Measurements from ENCODE around the gene POR.
"Not testable (repeated sequence)": the region's sequence is repeated elsewhere in the genome, so short reads cannot be mapped to it uniquely, and the experiment has no call there.

The POR gene

DNA sequence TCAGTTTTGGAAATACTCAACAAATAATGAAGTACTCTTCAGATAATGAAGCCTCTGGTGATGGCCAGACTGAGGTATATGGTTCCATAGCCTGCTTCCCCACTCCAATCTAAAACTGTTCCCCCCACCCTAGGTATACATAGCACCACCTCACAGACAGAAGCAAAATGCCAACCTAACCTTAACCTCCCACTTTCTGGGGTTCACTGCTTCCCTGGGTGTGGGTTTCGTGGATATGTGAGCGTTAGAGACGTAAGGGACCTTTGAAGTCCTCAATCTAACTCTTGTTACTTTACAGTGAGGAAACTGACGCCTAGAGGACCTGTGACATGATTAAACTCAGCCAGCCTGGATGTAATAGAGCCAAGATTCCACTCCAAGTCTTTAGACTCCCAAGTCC lies 34.7 kb upstream of the POR start:
- Histone ChIP-seq H3K4me1 (ENCODE audit: low read length) (peaks cover 34% of the 10 kb centered on the region), H3K9me2 (replicated peaks; ENCODE audit: insufficient read depth, low read length) (no peaks in the 10 kb centered on the region), H3K9me3 (replicated peaks; ENCODE audit: insufficient read depth, low read length) (no peaks in the 10 kb centered on the region), H3K4me2 (ENCODE audit: low read depth, low read length) (peak overlapping the region; percentile 93), H3F3A (ENCODE audit: insufficient read depth, low read length) (peaks cover 15% of the 10 kb centered on the region), H3K9ac (ENCODE audit: low read length) (no peak overlapping the region; the same call in 1 of the 2 replicates), H3K79me2 (ENCODE audit: low read length) (peaks cover 38% of the 10 kb centered on the region), H3K36me3 (replicated peaks; ENCODE audit: insufficient read depth, low read length) (0 out of 2 replicates have a peak, but pooled peaks cover 8% of the 10 kb centered on the region), H3K27me3 (replicated peaks; ENCODE audit: insufficient read depth, low read length) (no peaks in the 10 kb centered on the region), H4K20me1 (ENCODE audit: insufficient read depth, low read length) (no peaks in the 10 kb centered on the region), H2AFZ (ENCODE audit: low read length) (no peak overlapping the region), H3K27ac (ENCODE audit: low read length) (no peak overlapping the region), H3K4me3 (ENCODE audit: low read length) (no peak overlapping the region; the same call in 1 of the 2 replicates)
- TF ChIP-seq, protein P1, sequence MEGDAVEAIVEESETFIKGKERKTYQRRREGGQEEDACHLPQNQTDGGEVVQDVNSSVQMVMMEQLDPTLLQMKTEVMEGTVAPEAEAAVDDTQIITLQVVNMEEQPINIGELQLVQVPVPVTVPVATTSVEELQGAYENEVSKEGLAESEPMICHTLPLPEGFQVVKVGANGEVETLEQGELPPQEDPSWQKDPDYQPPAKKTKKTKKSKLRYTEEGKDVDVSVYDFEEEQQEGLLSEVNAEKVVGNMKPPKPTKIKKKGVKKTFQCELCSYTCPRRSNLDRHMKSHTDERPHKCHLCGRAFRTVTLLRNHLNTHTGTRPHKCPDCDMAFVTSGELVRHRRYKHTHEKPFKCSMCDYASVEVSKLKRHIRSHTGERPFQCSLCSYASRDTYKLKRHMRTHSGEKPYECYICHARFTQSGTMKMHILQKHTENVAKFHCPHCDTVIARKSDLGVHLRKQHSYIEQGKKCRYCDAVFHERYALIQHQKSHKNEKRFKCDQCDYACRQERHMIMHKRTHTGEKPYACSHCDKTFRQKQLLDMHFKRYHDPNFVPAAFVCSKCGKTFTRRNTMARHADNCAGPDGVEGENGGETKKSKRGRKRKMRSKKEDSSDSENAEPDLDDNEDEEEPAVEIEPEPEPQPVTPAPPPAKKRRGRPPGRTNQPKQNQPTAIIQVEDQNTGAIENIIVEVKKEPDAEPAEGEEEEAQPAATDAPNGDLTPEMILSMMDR (IDR thresholded peaks at IDR 0.05; ENCODE audit: low read length) = no peak
- TF ChIP-seq EZH2 (optimal IDR thresholded peaks at IDR 0.05; ENCODE audit: low read depth, low read length) (no peak), EZH2phosphoT487 (IDR thresholded peaks at IDR 0.05; ENCODE audit: low read length) (no peak)
- DNase-seq = no peak

GRCh38 chr7:75881436-75882095 lies 33.4 kb upstream of the POR start:
- Histone ChIP-seq H3F3A (ENCODE audit: insufficient read depth, low read length) (peaks cover 4% of the 10 kb centered on the region), H3K36me3 (replicated peaks; ENCODE audit: insufficient read depth, low read length) (0 out of 2 replicates have a peak, but pooled peaks cover 8% of the 10 kb centered on the region)

DNA sequence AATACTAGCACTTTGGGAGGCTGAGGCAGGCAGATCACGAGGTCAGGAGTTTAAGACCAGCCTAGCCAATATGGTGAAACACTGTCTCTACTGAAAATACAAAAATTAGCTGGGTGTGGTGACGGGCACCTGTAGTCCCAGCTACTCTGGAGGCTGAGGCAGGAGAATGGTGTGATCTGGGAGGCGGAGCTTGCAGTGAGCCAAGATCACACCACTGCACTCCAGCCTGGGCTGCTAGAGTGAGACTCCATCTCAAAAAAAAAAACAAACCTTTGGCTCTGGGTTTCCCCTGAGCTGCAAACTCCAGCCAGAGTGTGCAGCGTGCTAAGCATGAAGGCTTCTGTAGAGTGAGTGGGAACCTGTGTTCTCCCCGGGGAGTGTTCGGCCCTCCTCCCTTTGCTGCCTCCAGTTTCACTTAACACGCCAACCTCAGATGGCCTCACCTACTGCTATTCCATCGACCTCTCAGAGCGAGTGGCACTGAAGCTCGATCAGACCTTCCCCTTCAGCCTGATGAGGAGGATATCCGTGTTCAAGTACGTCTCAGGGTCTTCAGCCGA lies 31.6 kb upstream of the POR start:
- not testable (repeated sequence) for H3K4me3 ChIP-seq (ENCODE audit: low read length); DNase-seq; H2AFZ ChIP-seq (ENCODE audit: low read length); H4K20me1 ChIP-seq (ENCODE audit: insufficient read depth, low read length); H3K4me2 ChIP-seq (ENCODE audit: low read depth, low read length); H3K27me3 ChIP-seq (replicated peaks; ENCODE audit: insufficient read depth, low read length); H3F3A ChIP-seq (ENCODE audit: insufficient read depth, low read length); H3K36me3 ChIP-seq (replicated peaks; ENCODE audit: insufficient read depth, low read length); H3K9me3 ChIP-seq (replicated peaks; ENCODE audit: insufficient read depth, low read length); H3K9me2 ChIP-seq (replicated peaks; ENCODE audit: insufficient read depth, low read length); H3K9ac ChIP-seq (ENCODE audit: low read length); H3K4me1 ChIP-seq (ENCODE audit: low read length); H3K27ac ChIP-seq (ENCODE audit: low read length)
- peaks cover 38% of the 10 kb centered on the region for H3K79me2 ChIP-seq (ENCODE audit: low read length)

More at GRCh38 chr7:75881436-75882095, 33.4 kb upstream of the POR start:
- H2AFZ ChIP-seq (ENCODE audit: low read length) = no peak overlapping the region
- H3K9me3 ChIP-seq (replicated peaks; ENCODE audit: insufficient read depth, low read length) = no peaks in the 10 kb centered on the region
- TF ChIP-seq EZH2 (optimal IDR thresholded peaks at IDR 0.05; ENCODE audit: low read depth, low read length) (no peak), EZH2phosphoT487 (IDR thresholded peaks at IDR 0.05; ENCODE audit: low read length) (no peak)
- TF ChIP-seq, protein P1 (IDR thresholded peaks at IDR 0.05; ENCODE audit: low read length) = no peak
- H3K9me2 ChIP-seq (replicated peaks; ENCODE audit: insufficient read depth, low read length) = no peaks in the 10 kb centered on the region
- no peak overlapping the region for H3K4me2 ChIP-seq (ENCODE audit: low read depth, low read length)
- peaks cover 38% of the 10 kb centered on the region for H3K79me2 ChIP-seq (ENCODE audit: low read length)
- no peaks in the 10 kb centered on the region for H3K27me3 ChIP-seq (replicated peaks; ENCODE audit: insufficient read depth, low read length)
- H3K9ac ChIP-seq (ENCODE audit: low read length) = no peak overlapping the region
- peaks cover 24% of the 10 kb centered on the region for H3K4me1 ChIP-seq (ENCODE audit: low read length)
- H3K4me3 ChIP-seq (ENCODE audit: low read length) = no peak overlapping the region
- DNase-seq = no peak
- no peak overlapping the region for H3K27ac ChIP-seq (ENCODE audit: low read length)
- H4K20me1 ChIP-seq (ENCODE audit: insufficient read depth, low read length) = no peaks in the 10 kb centered on the region

DNA sequence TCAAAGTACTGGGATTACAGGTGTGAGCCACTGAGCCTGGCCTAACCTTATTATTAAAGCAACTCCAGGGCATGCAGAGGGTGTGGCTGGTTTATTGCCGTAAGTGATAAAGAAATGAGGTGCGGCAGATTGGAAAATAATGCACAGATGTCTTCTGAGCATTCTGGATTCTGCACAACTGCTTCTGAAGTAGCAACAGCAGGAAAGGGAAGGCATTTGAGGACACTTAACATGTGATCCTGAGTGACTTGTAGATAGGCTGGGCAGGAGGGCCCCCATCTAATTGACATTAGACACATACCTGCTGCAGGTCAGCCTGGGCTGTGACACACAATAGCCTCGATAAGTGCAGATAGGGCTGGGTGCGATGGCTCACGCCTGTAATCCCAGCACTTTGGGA lies 30.5 kb upstream of the POR start:
- DNase-seq = no peak
- H3F3A ChIP-seq (ENCODE audit: insufficient read depth, low read length) = no peaks in the 10 kb centered on the region
- no peak overlapping the region for H2AFZ ChIP-seq (ENCODE audit: low read length)
- TF ChIP-seq EZH2 (optimal IDR thresholded peaks at IDR 0.05; ENCODE audit: low read depth, low read length) = no peak
- TF ChIP-seq, protein P1 (IDR thresholded peaks at IDR 0.05; ENCODE audit: low read length) = no peak
- no peak for TF ChIP-seq EZH2phosphoT487 (IDR thresholded peaks at IDR 0.05; ENCODE audit: low read length)
- no peak overlapping the region for H3K4me3 ChIP-seq (ENCODE audit: low read length)
- no peaks in the 10 kb centered on the region for H4K20me1 ChIP-seq (ENCODE audit: insufficient read depth, low read length)
- H3K9me3 ChIP-seq (replicated peaks; ENCODE audit: insufficient read depth, low read length) = no peaks in the 10 kb centered on the region
- no peak overlapping the region for H3K27ac ChIP-seq (ENCODE audit: low read length)
- peaks cover 6% of the 10 kb centered on the region for H3K4me1 ChIP-seq (ENCODE audit: low read length)
- no peaks in the 10 kb centered on the region for H3K9me2 ChIP-seq (replicated peaks; ENCODE audit: insufficient read depth, low read length)
- H3K79me2 ChIP-seq (ENCODE audit: low read length) = peaks cover 32% of the 10 kb centered on the region
- H3K36me3 ChIP-seq (replicated peaks; ENCODE audit: insufficient read depth, low read length) = 0 out of 2 replicates have a peak, but pooled peaks cover 8% of the 10 kb centered on the region
- H3K4me2 ChIP-seq (ENCODE audit: low read depth, low read length) = no peak overlapping the region
- no peak overlapping the region for H3K9ac ChIP-seq (ENCODE audit: low read length)
- H3K27me3 ChIP-seq (replicated peaks; ENCODE audit: insufficient read depth, low read length) = no peaks in the 10 kb centered on the region
